ENCODE data around the gene EXOC7. TPM values are rescaled to one million over a fixed set of nuclear protein-coding genes. Genes with fewer than 3 reads are reported as not detected.
"Not testable (repeated sequence)": the region's sequence is repeated elsewhere in the genome, so short reads cannot be mapped to it uniquely, and the experiment has no call there.

The EXOC7 gene
- total and polyA plus RNA-seq, 12 donors = 65.7 to 145 (median 95.8) TPM

- peaks cover 0 to 16% of the 10 kb centered on the region in 2 donors for H3K36me3 ChIP-seq (replicated peaks in 1 of 2)
- H3K9me3 ChIP-seq (replicated peaks in 1 of 3) = no peaks in the 10 kb centered on the region
- intact Hi-C loops (cut with DNase I) = no loop called here
- peak within 1 kb of the TSS in 4 of 5 donors; percentile 8 to 75 (median 68) for H3K27ac ChIP-seq
- TF ChIP-seq POLR2A (IDR thresholded peaks at IDR 0.05) = peak; percentile 71
- TF ChIP-seq CTCF (IDR thresholded peaks at IDR 0.05) = no peak
- peaks cover 19 to 22% of the 10 kb centered on the region in 2 donors for H3K4me1 ChIP-seq (replicated peaks in 1 of 2)
- 0 to 1% (median 0%) methylated on average over 27 to 57 of the region's 57 CpGs for WGBS, 4 donors
- peak; percentile 91 to 95 (median 94) for DNase-seq
- H3K27me3 ChIP-seq = peaks cover 39% of the 10 kb centered on the region
- H3K4me3 ChIP-seq = peak within 1 kb of the TSS; percentile 17 to 71 (median 65)
Observed at GRCh38 chr17:76072148-76072858, 31.3 kb downstream of the EXOC7 start, which contains the start of gene SRP68. SRP68 (minus strand) TSS chr17:76072517; CDS start chr17:76072491, 26 bp downstream.

GRCh38 chr17:76071531-76072147 is 31.9 kb downstream of the EXOC7 start:
- DNase-seq = no peak
- Histone ChIP-seq H3K27me3 (peaks cover 32% of the 10 kb centered on the region), H3K36me3 (replicated peaks in 1 of 2) (peaks cover 0 to 22% of the 10 kb centered on the region in 2 donors), H3K4me1 (replicated peaks in 1 of 2) (peaks cover 19 to 22% of the 10 kb centered on the region in 2 donors), H3K9me3 (replicated peaks in 1 of 3) (no peaks in the 10 kb centered on the region), H3K27ac (peak overlapping the region in 4 of 5 donors; percentile 8 to 75 (median 68)), H3K4me3 (peak overlapping the region; percentile 17 to 71 (median 65))
- TF ChIP-seq POLR2A (IDR thresholded peaks at IDR 0.05) = no peak
- TF ChIP-seq CTCF (IDR thresholded peaks at IDR 0.05) = no peak
- WGBS, 4 donors = 8 to 18% (median 11%) methylated on average over 10 to 15 of the region's 15 CpGs
- intact Hi-C loops (cut with DNase I) = no loop called here

GRCh38 chr17:76065775-76066174 is 37.8 kb downstream of the EXOC7 start:
- H3K27ac ChIP-seq = no peak overlapping the region
- no peak for TF ChIP-seq POLR2A (IDR thresholded peaks at IDR 0.05)
- no peak for TF ChIP-seq CTCF (IDR thresholded peaks at IDR 0.05)

GRCh38 chr17:76063875-76064546 is 39.6 kb downstream of the EXOC7 start:
- no peak for TF ChIP-seq POLR2A (IDR thresholded peaks at IDR 0.05)

More at GRCh38 chr17:76065775-76066174, 37.8 kb downstream of the EXOC7 start:
- intact Hi-C loops (cut with DNase I) = no loop called here
- H3K36me3 ChIP-seq (replicated peaks in 1 of 2) = peaks cover 0 to 76% of the 10 kb centered on the region in 2 donors
- H3K4me1 ChIP-seq (replicated peaks in 1 of 2) = peaks cover 5 to 7% of the 10 kb centered on the region in 2 donors
- WGBS, 4 donors = 79 to 84% (median 82%) methylated on average over 4 of the region's 4 CpGs
- H3K4me3 ChIP-seq = no peak overlapping the region
- DNase-seq = no peak
- no peaks in the 10 kb centered on the region for H3K27me3 ChIP-seq
- no peaks in the 10 kb centered on the region for H3K9me3 ChIP-seq (replicated peaks in 1 of 3)

GRCh38 chr17:76058264-76058663 is 45.3 kb downstream of the EXOC7 start:
- 69 to 91% (median 87%) methylated on average over 6 of the region's 6 CpGs for WGBS, 4 donors
- peaks cover 0 to 95% of the 10 kb centered on the region in 2 donors for H3K36me3 ChIP-seq (replicated peaks in 1 of 2)
- H3K4me1 ChIP-seq (replicated peaks in 1 of 2); H3K9me3 ChIP-seq (replicated peaks in 1 of 3); H3K27me3 ChIP-seq; DNase-seq; H3K4me3 ChIP-seq; H3K27ac ChIP-seq; intact Hi-C loops (cut with DNase I): not testable (repeated sequence)

More at GRCh38 chr17:76063875-76064546, 39.6 kb downstream of the EXOC7 start:
- DNase-seq = no peak
- intact Hi-C loops (cut with DNase I) = no loop called here
- Histone ChIP-seq H3K4me1 (replicated peaks in 1 of 2) (no peaks in the 10 kb centered on the region), H3K27me3 (no peaks in the 10 kb centered on the region), H3K9me3 (replicated peaks in 1 of 3) (no peaks in the 10 kb centered on the region), H3K4me3 (no peak overlapping the region), H3K36me3 (replicated peaks in 1 of 2) (peaks cover 0 to 87% of the 10 kb centered on the region in 2 donors), H3K27ac (no peak overlapping the region)
- WGBS, 4 donors = 87 to 90% (median 87%) methylated on average over 15 of the region's 15 CpGs
